Thyroid gland (tissue), 4 donors: ENCODE results near the gene NKX2-3. TPM values are rescaled to one million over a fixed set of nuclear protein-coding genes. Genes with fewer than 3 reads are reported as not detected.

Experiments
- DNase-seq, 2 donors: peaks; one replicate each; pipeline ENCODE4 v3.0.0-alpha.2; 2019
- H3K27ac ChIP-seq, 3 donors: fragments of 200-600 bp; sonication (generic); 1 replicate in 2 of 3; 2 replicates in 1 of 3; pipeline ENCODE4 v1.5.1; 2016 to 2019; ENCODE audit warnings: mild to moderate bottlenecking in 1 of 3, moderate library complexity in 1 of 3
- H3K27me3 ChIP-seq: fragments of 200-600 bp; sonication (generic); one replicate; pipeline ENCODE4 v1.5.1; 2019
- H3K36me3 ChIP-seq, 2 donors: fragments of 200-600 bp; sonication (generic); one replicate each; pipeline ENCODE4 v1.5.1; 2016 to 2019
- H3K4me1 ChIP-seq, 2 donors: fragments of 200-600 bp; sonication (generic); one replicate each; pipeline ENCODE4 v1.5.1; 2017 to 2019
- H3K4me3 ChIP-seq, 3 donors: fragments of 200-600 bp; sonication (generic); replicated peaks in 1 of 3; 1 replicate in 2 of 3; 2 replicates in 1 of 3; pipeline ENCODE4 v1.5.1; 2016; ENCODE audit warnings: mild to moderate bottlenecking in 1 of 3
- H3K9me3 ChIP-seq: fragments of 200-600 bp; sonication (generic); one replicate; pipeline ENCODE4 v1.5.1; 2017
- CTCF ChIP-seq, 6 experiments: fragments of 200-600 bp in 3 of 6; fragments of 450-650 bp in 3 of 6; sonication (generic) in 3 of 6; IDR thresholded peaks; one replicate each; pipeline ENCODE4 v1.5.1; 2016 to 2019; ENCODE audit warnings: antibody characterized with exemption in 6 of 6, mild to moderate bottlenecking in 2 of 6, inconsistent platforms in 1 of 6, moderate library complexity in 1 of 6
- POLR2A ChIP-seq, 2 donors: fragments of 450-650 bp; IDR thresholded peaks; one replicate each; pipeline ENCODE4 v1.6.1; 2017; ENCODE audit warnings: antibody characterized with exemption in 2 of 2, mild to moderate bottlenecking in 2 of 2, moderate library complexity in 1 of 2
- WGBS, 2 donors: methylation state at CpG; one replicate each; pipeline ENCODE4 v1.1.5; 2017; 5-methylcytosine and 5-hydroxymethylcytosine counted together
- intact Hi-C: fragments of 100-400 bp; cut with DNase I; formaldehyde crosslinking; loops from one replicate; pipeline ENCODE4 v1.15.1; 2023
- total RNA-seq, 4 donors: library from RNA; depleted of rRNA; stranded (reverse); fragments of >200 nt; gene quantifications; one replicate each; pipeline ENCODE4 v1.2.3, GENCODE V29; 2016

The NKX2-3 gene
- total RNA-seq, 4 donors from 2014 or later, result 3.3 TPM; not detected in 3

- 50 to 56% methylated on average over 9 to 10 of the region's 10 CpGs for whole genome bisulfite sequencing, 2 donors
- H3K27ac ChIP-seq, result no peak overlapping the region
Measured at GRCh38 chr10:99537989-99538917, 5.5 kb downstream of the NKX2-3 start.

GRCh38 chr10:99539120-99539519, 6.4 kb downstream of the NKX2-3 start:
- DNase-seq, result no peak
- Histone ChIP-seq H3K36me3 (no peaks in the 10 kb centered on the region), H3K9me3 (no peaks in the 10 kb centered on the region), H3K4me1 (peaks cover 15 to 37% of the 10 kb centered on the region in 2 donors), H3K27ac (no peak overlapping the region), H3K4me3 (no peak overlapping the region), H3K27me3 (peaks cover 44% of the 10 kb centered on the region)
- WGBS, 2 donors, result 39 to 45% methylated on average over 6 of the region's 6 CpGs
- intact Hi-C loops, result no loop called here
- TF ChIP-seq POLR2A (IDR thresholded peaks at IDR 0.05) (no peak), CTCF (IDR thresholded peaks at IDR 0.05) (no peak)

More at GRCh38 chr10:99537989-99538917, 5.5 kb downstream of the NKX2-3 start:
- DNase-seq, result no peak
- no peak for TF ChIP-seq CTCF (IDR thresholded peaks at IDR 0.05)
- TF ChIP-seq POLR2A (IDR thresholded peaks at IDR 0.05), result no peak
- intact Hi-C loops, result no loop called here
- H3K9me3 ChIP-seq, result no peaks in the 10 kb centered on the region
- H3K4me3 ChIP-seq, result no peak overlapping the region
- no peaks in the 10 kb centered on the region for H3K36me3 ChIP-seq
- peaks cover 15 to 37% of the 10 kb centered on the region in 2 donors for H3K4me1 ChIP-seq
- peaks cover 53% of the 10 kb centered on the region for H3K27me3 ChIP-seq

- H3K4me1 ChIP-seq, result peaks cover 12 to 34% of the 10 kb centered on the region in 2 donors
- no peak for DNase-seq
- no peaks in the 10 kb centered on the region for H3K36me3 ChIP-seq
- H3K9me3 ChIP-seq, result no peaks in the 10 kb centered on the region
- 3% methylated on average over 1 of the region's 1 CpG for WGBS, 2 donors
- intact Hi-C loops, result no loop called here
- no peak overlapping the region for H3K4me3 ChIP-seq
- no peak for TF ChIP-seq POLR2A (IDR thresholded peaks at IDR 0.05)
- no peak for TF ChIP-seq CTCF (IDR thresholded peaks at IDR 0.05)
- H3K27ac ChIP-seq, result no peak overlapping the region
- peaks cover 37% of the 10 kb centered on the region for H3K27me3 ChIP-seq
Measured at GRCh38 chr10:99539820-99540219, 7.1 kb downstream of the NKX2-3 start.

- TF ChIP-seq POLR2A (IDR thresholded peaks at IDR 0.05) (no peak), CTCF (IDR thresholded peaks at IDR 0.05) (no peak)
- Histone ChIP-seq H3K27me3 (peaks cover 34% of the 10 kb centered on the region), H3K36me3 (no peaks in the 10 kb centered on the region), H3K9me3 (no peaks in the 10 kb centered on the region), H3K4me1 (peaks cover 10 to 29% of the 10 kb centered on the region in 2 donors), H3K4me3 (peak overlapping the region in 1 of 3 donors; percentile 10), H3K27ac (no peak overlapping the region)
- intact Hi-C loops, result no loop called here
- no peak for DNase-seq
- 1 to 4% methylated on average over 10 to 14 of the region's 28 CpGs for WGBS, 2 donors
Measured at GRCh38 chr10:99540306-99540656, 7.5 kb downstream of the NKX2-3 start.
